Measurements from ENCODE around the gene STK25. TPM values are rescaled to one million over a fixed set of nuclear protein-coding genes. Genes with fewer than 3 reads are reported as not detected.
"Not testable (repeated sequence)": the region's sequence is repeated elsewhere in the genome, so short reads cannot be mapped to it uniquely, and the experiment has no call there.

The STK25 gene
- total RNA-seq, 1 donor from 2014 or later = 218 TPM

DNA sequence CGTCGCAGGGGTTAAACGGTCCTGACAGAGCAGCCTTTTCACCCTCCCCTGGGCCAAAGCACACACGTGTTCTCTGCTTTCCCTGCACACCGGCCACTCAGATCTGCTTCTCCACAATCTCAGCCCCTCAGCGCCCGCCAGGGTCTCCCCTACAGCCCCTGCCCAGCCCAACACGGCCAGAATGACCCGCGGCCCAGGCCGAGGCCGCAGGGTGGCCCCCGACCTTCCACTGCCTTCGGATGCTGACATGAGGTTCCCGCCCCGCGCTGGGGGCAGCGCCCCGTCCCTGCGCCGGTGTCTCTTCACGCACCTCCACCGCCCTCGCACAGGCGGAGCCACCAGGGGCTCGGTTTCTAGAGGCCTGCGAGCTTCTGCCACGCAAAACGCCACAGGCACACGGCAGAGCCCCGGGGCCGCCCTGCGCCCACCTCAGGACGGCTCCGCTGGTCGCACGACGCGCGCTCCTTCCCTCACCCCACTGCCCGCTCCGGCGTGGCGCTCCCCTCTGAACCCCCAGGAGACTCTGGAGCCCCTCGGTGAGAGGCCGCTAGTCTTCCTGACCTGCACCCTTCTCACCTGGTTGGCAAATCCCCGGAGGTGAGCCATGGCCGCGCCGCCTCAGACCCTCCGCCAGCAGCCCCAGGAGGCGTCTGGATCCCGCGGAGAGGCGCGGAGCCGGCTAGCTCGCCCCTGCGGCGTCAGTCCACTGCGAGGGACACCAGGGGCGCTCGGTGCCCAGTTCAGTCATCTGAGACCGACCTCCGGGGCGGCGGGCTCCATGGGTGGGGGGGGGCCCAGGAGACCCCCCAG lies 749 bp downstream of the STK25 start:
- peak overlapping the region; percentile 78 for H3K4me3 ChIP-seq (ENCODE audit: low read depth, low read length)
- peak; percentile 10 for DNase-seq (ENCODE audit: low read depth)
- FAIRE-seq = no peak
- H3K27me3 ChIP-seq (ENCODE audit: control insufficient read depth, insufficient read depth, low read length) = no peaks in the 10 kb centered on the region
- peaks cover 5% of the 10 kb centered on the region for H3K36me3 ChIP-seq (ENCODE audit: control insufficient read depth, insufficient read depth, low read length)
- TF ChIP-seq, protein P1, sequence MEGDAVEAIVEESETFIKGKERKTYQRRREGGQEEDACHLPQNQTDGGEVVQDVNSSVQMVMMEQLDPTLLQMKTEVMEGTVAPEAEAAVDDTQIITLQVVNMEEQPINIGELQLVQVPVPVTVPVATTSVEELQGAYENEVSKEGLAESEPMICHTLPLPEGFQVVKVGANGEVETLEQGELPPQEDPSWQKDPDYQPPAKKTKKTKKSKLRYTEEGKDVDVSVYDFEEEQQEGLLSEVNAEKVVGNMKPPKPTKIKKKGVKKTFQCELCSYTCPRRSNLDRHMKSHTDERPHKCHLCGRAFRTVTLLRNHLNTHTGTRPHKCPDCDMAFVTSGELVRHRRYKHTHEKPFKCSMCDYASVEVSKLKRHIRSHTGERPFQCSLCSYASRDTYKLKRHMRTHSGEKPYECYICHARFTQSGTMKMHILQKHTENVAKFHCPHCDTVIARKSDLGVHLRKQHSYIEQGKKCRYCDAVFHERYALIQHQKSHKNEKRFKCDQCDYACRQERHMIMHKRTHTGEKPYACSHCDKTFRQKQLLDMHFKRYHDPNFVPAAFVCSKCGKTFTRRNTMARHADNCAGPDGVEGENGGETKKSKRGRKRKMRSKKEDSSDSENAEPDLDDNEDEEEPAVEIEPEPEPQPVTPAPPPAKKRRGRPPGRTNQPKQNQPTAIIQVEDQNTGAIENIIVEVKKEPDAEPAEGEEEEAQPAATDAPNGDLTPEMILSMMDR (IDR thresholded peaks at IDR 0.05; ENCODE audit: insufficient read depth, low read length, severe bottlenecking) = peak; percentile 20

DNA sequence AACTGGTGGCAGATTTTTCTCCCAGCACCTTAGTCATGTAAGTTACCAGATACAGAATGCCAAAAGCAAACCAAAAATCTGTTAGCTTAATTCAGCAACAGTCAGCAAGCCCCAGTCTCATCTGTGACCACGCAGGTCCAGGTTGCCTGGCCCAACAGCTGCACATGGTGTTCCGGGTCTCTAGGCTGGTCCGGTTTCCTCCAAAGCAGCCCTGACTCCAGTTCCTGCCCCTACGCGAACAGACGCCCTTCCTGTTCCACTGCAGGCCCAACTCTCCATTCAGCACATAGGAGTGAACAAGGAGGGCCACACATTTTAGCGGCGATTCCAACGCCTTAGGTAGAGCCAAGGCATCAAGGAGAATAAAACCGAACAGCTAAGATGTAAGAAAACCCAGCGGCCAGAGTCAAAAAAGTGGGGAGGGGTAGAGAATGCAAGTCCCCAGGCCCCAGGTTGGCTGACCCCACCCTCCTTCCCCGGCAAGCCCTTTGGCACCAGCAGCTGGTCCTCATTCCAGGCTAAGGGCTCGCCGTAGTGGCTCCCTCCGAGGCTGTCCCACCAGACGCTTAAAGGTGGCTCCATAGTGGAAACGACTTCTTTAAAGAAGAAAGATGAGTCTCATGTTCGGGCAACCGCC lies 1.5 kb downstream of the STK25 start:
- DNase-seq (ENCODE audit: low read depth) (no peak), FAIRE-seq (no peak)
- TF ChIP-seq, protein P1 (IDR thresholded peaks at IDR 0.05; ENCODE audit: insufficient read depth, low read length, severe bottlenecking) = no peak
- peak overlapping the region; percentile 78 for H3K4me3 ChIP-seq (ENCODE audit: low read depth, low read length)
- H3K36me3 ChIP-seq (ENCODE audit: control insufficient read depth, insufficient read depth, low read length) = peaks cover 5% of the 10 kb centered on the region
- H3K27me3 ChIP-seq (ENCODE audit: control insufficient read depth, insufficient read depth, low read length) = no peaks in the 10 kb centered on the region

DNA sequence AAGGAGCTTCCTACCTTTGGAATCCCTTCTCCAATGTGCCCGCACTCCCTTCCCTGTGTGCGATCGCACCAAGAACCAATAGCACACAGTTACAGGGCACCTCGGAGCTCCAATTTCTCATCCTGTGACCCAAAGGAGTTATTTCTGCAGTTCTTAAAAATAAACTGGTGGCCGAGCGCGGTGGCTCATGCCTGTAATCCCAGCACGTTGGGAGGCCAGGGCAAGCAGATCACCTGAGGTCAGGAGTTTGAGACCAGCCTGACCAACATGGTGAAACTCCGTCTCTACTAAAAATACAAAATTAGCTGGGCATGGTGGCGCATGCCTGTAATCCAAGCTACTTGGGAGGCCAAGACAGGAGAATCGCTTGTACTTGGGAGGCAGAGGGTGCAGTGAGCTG lies 2.1 kb downstream of the STK25 start:
- not testable (repeated sequence) for H3K27me3 ChIP-seq (ENCODE audit: control insufficient read depth, insufficient read depth, low read length); FAIRE-seq; DNase-seq (ENCODE audit: low read depth); H3K36me3 ChIP-seq (ENCODE audit: control insufficient read depth, insufficient read depth, low read length); H3K4me3 ChIP-seq (ENCODE audit: low read depth, low read length)

DNA sequence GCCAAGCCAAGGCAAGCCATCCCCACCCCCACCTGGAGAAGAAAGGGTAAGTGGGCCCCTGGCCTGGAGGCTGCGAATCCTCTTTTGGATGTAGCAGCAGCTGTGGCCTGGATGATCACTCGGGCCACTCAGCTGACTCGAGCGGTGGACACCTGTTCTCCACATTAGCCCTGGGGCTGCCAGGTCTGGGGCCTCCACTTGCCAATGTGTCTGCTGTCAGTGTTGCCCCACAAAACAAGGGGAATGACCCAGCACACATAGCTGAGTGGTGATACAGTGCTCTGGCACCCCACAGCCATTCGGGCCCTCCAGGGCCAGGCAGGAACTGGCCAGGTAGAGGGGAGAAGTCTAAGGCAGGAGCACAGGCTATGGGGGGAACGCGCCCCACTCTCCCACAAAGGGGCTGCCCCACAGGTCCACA lies 2.6 kb downstream of the STK25 start:
- H3K4me3 ChIP-seq (ENCODE audit: low read depth, low read length) = no peak overlapping the region
- H3K36me3 ChIP-seq (ENCODE audit: control insufficient read depth, insufficient read depth, low read length) = peaks cover 8% of the 10 kb centered on the region
- DNase-seq (ENCODE audit: low read depth) (no peak), FAIRE-seq (no peak)
- TF ChIP-seq, protein P1 (IDR thresholded peaks at IDR 0.05; ENCODE audit: insufficient read depth, low read length, severe bottlenecking) = no peak
- no peaks in the 10 kb centered on the region for H3K27me3 ChIP-seq (ENCODE audit: control insufficient read depth, insufficient read depth, low read length)

DNA sequence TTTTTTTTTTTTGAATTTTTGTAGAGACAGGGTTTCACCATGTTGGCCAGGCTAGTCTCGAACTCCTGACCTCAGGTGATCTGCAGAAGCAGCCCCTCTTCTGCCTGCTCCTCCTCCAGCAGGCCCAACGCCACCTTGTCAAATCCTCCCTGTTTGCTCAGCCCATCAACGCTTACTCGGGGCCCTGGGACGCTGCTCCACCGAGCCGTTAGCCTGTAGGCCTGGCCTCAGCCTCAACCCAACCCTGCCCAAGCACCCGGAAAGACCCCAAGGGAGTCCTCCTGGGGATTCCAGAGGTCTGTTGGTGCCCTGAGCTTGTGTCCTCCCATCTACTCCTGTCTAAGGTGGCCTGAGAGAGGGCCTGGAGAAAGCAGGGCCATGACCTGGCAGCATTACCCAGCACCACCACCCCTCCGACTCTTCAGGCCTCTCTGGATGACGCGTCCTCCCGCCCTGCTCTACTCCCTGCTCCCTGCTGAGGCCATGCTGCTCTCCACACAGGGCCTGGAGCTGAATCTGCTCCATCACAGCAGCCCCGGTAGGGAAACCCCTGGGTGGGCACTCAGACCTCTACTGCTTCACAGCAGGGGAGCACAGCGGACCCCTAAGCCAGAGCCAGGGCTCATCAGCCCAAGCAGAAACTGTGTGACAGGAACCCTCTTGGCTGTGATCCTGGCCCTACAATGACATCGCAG lies 3.2 kb downstream of the STK25 start:
- peaks cover 9% of the 10 kb centered on the region for H3K36me3 ChIP-seq (ENCODE audit: control insufficient read depth, insufficient read depth, low read length)
- no peaks in the 10 kb centered on the region for H3K27me3 ChIP-seq (ENCODE audit: control insufficient read depth, insufficient read depth, low read length)
- TF ChIP-seq, protein P1 (IDR thresholded peaks at IDR 0.05; ENCODE audit: insufficient read depth, low read length, severe bottlenecking) = no peak
- FAIRE-seq (no peak), DNase-seq (ENCODE audit: low read depth) (no peak)
- no peak overlapping the region for H3K4me3 ChIP-seq (ENCODE audit: low read depth, low read length)

DNA sequence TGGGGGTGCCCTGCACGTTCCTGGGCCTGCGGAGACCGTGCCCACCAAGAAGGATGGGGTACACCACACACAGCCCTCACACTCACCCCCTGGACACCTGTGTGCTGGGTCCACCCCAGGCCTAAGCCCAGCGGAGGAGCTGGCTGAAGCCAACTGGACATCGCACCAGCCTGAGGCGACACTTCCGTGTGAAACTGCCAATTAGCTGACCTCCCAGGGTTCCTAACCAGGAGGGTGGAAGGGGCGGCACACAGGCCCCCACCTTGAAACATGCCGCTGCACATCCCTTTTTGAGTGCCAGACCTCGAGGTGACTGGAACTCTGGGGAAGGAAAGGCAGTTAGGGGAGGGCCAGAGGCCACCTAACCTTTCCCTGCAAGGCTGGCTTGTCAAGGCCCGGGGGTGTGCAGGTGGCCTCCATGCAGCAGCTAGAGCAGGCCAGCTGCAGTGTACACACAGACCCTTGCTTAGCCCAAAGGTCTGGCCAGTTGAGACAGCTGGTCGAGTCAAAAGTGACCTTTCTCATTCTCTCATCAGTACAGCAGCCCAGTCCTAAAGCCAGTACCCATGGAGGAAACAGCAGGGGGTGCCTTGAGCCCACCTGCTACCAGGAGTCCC lies 4.5 kb downstream of the STK25 start:
- peaks cover 16% of the 10 kb centered on the region for H3K36me3 ChIP-seq (ENCODE audit: control insufficient read depth, insufficient read depth, low read length)
- H3K27me3 ChIP-seq (ENCODE audit: control insufficient read depth, insufficient read depth, low read length) = no peaks in the 10 kb centered on the region
- no peak for FAIRE-seq
- H3K4me3 ChIP-seq (ENCODE audit: low read depth, low read length) = no peak overlapping the region
- DNase-seq (ENCODE audit: low read depth) = no peak
- TF ChIP-seq, protein P1 (IDR thresholded peaks at IDR 0.05; ENCODE audit: insufficient read depth, low read length, severe bottlenecking) = no peak
